Astrocyte of the cerebellum (primary cell): Measurements from ENCODE around the gene YWHAE.
"Not testable (repeated sequence)": the region's sequence is repeated elsewhere in the genome, so short reads cannot be mapped to it uniquely, and the experiment has no call there.

Source experiments
- DNase-seq: peaks from one replicate; pipeline ENCODE4 v3.0.0-alpha.2; 2011; ENCODE audit warnings: low read depth
- H3K4me3 ChIP-seq: 2 replicates; pipeline ENCODE4 v1.5.1; 2011; ENCODE audit warnings: mild to moderate bottlenecking, low read depth, low read length, moderate library complexity
- CTCF ChIP-seq: IDR thresholded peaks from 2 replicates; pipeline ENCODE4 v1.5.1; 2012; ENCODE audit warnings: low read length, low read depth, moderate library complexity, mild to moderate bottlenecking; ENCODE audit errors: missing control alignments
- in situ Hi-C: cut with HindIII; loops from 2 replicates; pipeline ENCODE4 v1.10.0; 2017; ENCODE audit warnings: low sequenced_read_pairs

YWHAE gene

GRCh38 chr17:1399679-1400512 is at the start of gene YWHAE:
Gene YWHAE (minus strand): TSS chr17:1400222. CDS start chr17:1400110, 112 bp downstream.
- DNase-seq, result peak; percentile 81
- TF ChIP-seq CTCF, result no peak
- H3K4me3 ChIP-seq, result peak within 1 kb of the TSS; percentile 96
- in situ Hi-C loops, result no loop called here

GRCh38 chr17:1449412-1449967 is 49.5 kb upstream of the YWHAE start:
- no peak for TF ChIP-seq CTCF
- DNase-seq, result no peak
- H3K4me3 ChIP-seq, result no peak overlapping the region
- in situ Hi-C loops, result loop anchor here (5.0 kb wide), 1 partner anchor 58 kb away; no protein-coding TSS in a partner anchor

- H3K4me3 ChIP-seq, result no peak overlapping the region
- no peak for TF ChIP-seq CTCF
- DNase-seq, result no peak
- in situ Hi-C loops, result loop anchor here (5.0 kb wide), 1 partner anchor 60 kb away; no protein-coding TSS in a partner anchor
These were observed 47.0 kb upstream of the YWHAE start for GRCh38 chr17:1447052-1447451.

- no peak overlapping the region for H3K4me3 ChIP-seq
- no peak for DNase-seq
- in situ Hi-C loops, result loop anchor here (5.0 kb wide), 1 partner anchor 61 kb away; no protein-coding TSS in a partner anchor
- TF ChIP-seq CTCF, result no peak
These were observed 46.2 kb upstream of the YWHAE start for GRCh38 chr17:1446201-1446600.

GRCh38 chr17:1445695-1446094 is 45.7 kb upstream of the YWHAE start:
- in situ Hi-C loops, result loop anchor here (5.0 kb wide), 1 partner anchor 62 kb away; no protein-coding TSS in a partner anchor
- not testable (repeated sequence) for H3K4me3 ChIP-seq, DNase-seq

- DNase-seq, in situ Hi-C loops, H3K4me3 ChIP-seq: not testable (repeated sequence)
These were observed 42.7 kb upstream of the YWHAE start for GRCh38 chr17:1442721-1443120.

- DNase-seq, result no peak
- no peak overlapping the region for H3K4me3 ChIP-seq
- in situ Hi-C loops, result no loop called here
- no peak for TF ChIP-seq CTCF
These were observed 42.2 kb upstream of the YWHAE start for GRCh38 chr17:1442187-1442586.
